GF-D8 (cell line): Measurements from ENCODE around the gene PGC.

ENCODE experiments used
- DNase-seq: peaks from one replicate; lab custom pipeline; 2025; lab: John Stamatoyannopoulos, UW

Gene PGC

GRCh38 chr6:41714556-41715273 lies 32.5 kb downstream of the PGC start:
- no peak for DNase-seq

- DNase-seq: no peak
Observed at GRCh38 chr6:41713650-41714291, 33.4 kb downstream of the PGC start.

- DNase-seq: no peak
Observed at GRCh38 chr6:41713159-41713649, 34.0 kb downstream of the PGC start.

GRCh38 chr6:41712651-41713103 lies 34.5 kb downstream of the PGC start:
- DNase-seq: no peak

GRCh38 chr6:41711323-41712038 lies 35.7 kb downstream of the PGC start:
- DNase-seq: no peak

GRCh38 chr6:41709375-41709774 lies 37.8 kb downstream of the PGC start:
- DNase-seq: no peak

- DNase-seq: no peak
Observed at GRCh38 chr6:41708856-41709255, 38.3 kb downstream of the PGC start.

- DNase-seq: peak; percentile 38
Observed at GRCh38 chr6:41707565-41708200, 39.5 kb downstream of the PGC start.

GRCh38 chr6:41706876-41707564 lies 40.2 kb downstream of the PGC start:
- DNase-seq: no peak

GRCh38 chr6:41705996-41706835 lies 41.0 kb downstream of the PGC start:
- peak; percentile 38 for DNase-seq

- DNase-seq: no peak
Observed at GRCh38 chr6:41705311-41705995, 41.7 kb downstream of the PGC start.

GRCh38 chr6:41704656-41705310 lies 42.4 kb downstream of the PGC start:
- DNase-seq: no peak

- no peak for DNase-seq
Observed at GRCh38 chr6:41704028-41704427, 43.2 kb downstream of the PGC start.

- no peak for DNase-seq
Observed at GRCh38 chr6:41702771-41703494, 44.3 kb downstream of the PGC start.

- no peak for DNase-seq
Observed at GRCh38 chr6:41702089-41702745, 45.0 kb downstream of the PGC start.

- DNase-seq: no peak
Observed at GRCh38 chr6:41700463-41701347, 46.5 kb downstream of the PGC start.

GRCh38 chr6:41699063-41699462 lies 48.1 kb downstream of the PGC start:
- no peak for DNase-seq
